Neural progenitor cell (in vitro differentiated cells): ENCODE data around the gene SLC26A2. TPM values are rescaled to one million over a fixed set of nuclear protein-coding genes. Genes with fewer than 3 reads are reported as not detected.

Source experiments
- DNase-seq: peaks from one replicate; pipeline ENCODE4 v3.0.0-alpha.2; 2016; ENCODE audit warnings: low spot score
- H2AFZ ChIP-seq: fragments of 200-600 bp; sonication (generic); replicated peaks from 2 replicates; pipeline ENCODE4 v1.6.1; 2016; ENCODE audit warnings: antibody characterized with exemption
- H3F3A ChIP-seq: fragments of 200-600 bp; sonication (generic); 2 replicates; pipeline ENCODE4 v1.6.1; 2016; ENCODE audit warnings: antibody characterized with exemption, low read depth
- H3K27ac ChIP-seq: fragments of 200-600 bp; sonication (generic); 2 replicates; pipeline ENCODE4 v1.5.1; 2016; ENCODE audit warnings: mild to moderate bottlenecking
- H3K27me3 ChIP-seq: fragments of 200-600 bp; sonication (generic); 2 replicates; pipeline ENCODE4 v1.6.1; 2016; ENCODE audit warnings: mild to moderate bottlenecking, moderate library complexity
- H3K36me3 ChIP-seq: fragments of 200-600 bp; sonication (generic); 2 replicates; pipeline ENCODE4 v1.5.1; 2016
- H3K4me1 ChIP-seq: fragments of 200-600 bp; sonication (generic); 2 replicates; pipeline ENCODE4 v1.6.1; 2016; ENCODE audit warnings: mixed run types
- H3K4me2 ChIP-seq: fragments of 200-600 bp; sonication (generic); 2 replicates; pipeline ENCODE4 v1.6.1; 2016
- H3K4me3 ChIP-seq: fragments of 200-600 bp; sonication (generic); 2 replicates; pipeline ENCODE4 v1.5.1; 2016
- H3K79me2 ChIP-seq: fragments of 200-600 bp; sonication (generic); 2 replicates; pipeline ENCODE4 v1.6.1; 2016; ENCODE audit warnings: low read depth
- H3K9ac ChIP-seq: fragments of 200-600 bp; sonication (generic); 2 replicates; pipeline ENCODE4 v1.6.1; 2016
- H3K9me3 ChIP-seq: fragments of 200-600 bp; sonication (generic); 2 replicates; pipeline ENCODE4 v1.5.1; 2016; ENCODE audit warnings: low read depth
- H4K20me1 ChIP-seq: fragments of 200-600 bp; sonication (generic); 2 replicates; pipeline ENCODE4 v1.6.1; 2016; ENCODE audit warnings: low read depth
- H3K27ac Mint-ChIP-seq: 3 replicates; pipeline ENCODE4 v1.8.0; 2021; ENCODE audit warnings: mixed read lengths
- H3K27me3 Mint-ChIP-seq: 2 replicates; pipeline ENCODE4 v1.8.0; 2022; ENCODE audit warnings: low read depth, mild to moderate bottlenecking, inconsistent platforms, moderate library complexity, mixed read lengths; ENCODE audit not compliant: insufficient read depth
- H3K36me3 Mint-ChIP-seq: 3 replicates; pipeline ENCODE4 v1.8.0; 2021; ENCODE audit warnings: mixed read lengths
- H3K4me1 Mint-ChIP-seq: 3 replicates; pipeline ENCODE4 v1.8.0; 2021; ENCODE audit warnings: mixed read lengths
- H3K4me3 Mint-ChIP-seq: 3 replicates; pipeline ENCODE4 v1.8.0; 2021; ENCODE audit warnings: mild to moderate bottlenecking, moderate library complexity, mixed read lengths
- H3K9me3 Mint-ChIP-seq: 3 replicates; pipeline ENCODE4 v1.8.0; 2020; ENCODE audit warnings: mixed read lengths
- EZH2 ChIP-seq: fragments of 200-600 bp; sonication (generic); IDR thresholded peaks from 2 replicates; pipeline ENCODE4 v1.6.1; 2017; ENCODE audit warnings: antibody characterized with exemption, mild to moderate bottlenecking, moderate library complexity
- EZH2phosphoT487 ChIP-seq: fragments of 200-600 bp; sonication (generic); IDR thresholded peaks from 2 replicates; pipeline ENCODE4 v1.6.1; 2017; ENCODE audit warnings: antibody characterized with exemption
- total RNA-seq: library from RNA; depleted of rRNA; stranded (reverse); fragments of >200 nt; gene quantifications from 2 replicates; pipeline ENCODE4 v1.2.3, GENCODE V29; 2015; ENCODE audit warnings: low replicate concordance
- TF ChIP-seq, protein P1 (sequence below): fragments of 200-600 bp; sonication (generic); IDR thresholded peaks from 2 replicates; pipeline ENCODE4 v1.5.1; 2017; ENCODE audit warnings: antibody characterized with exemption, mild to moderate bottlenecking

SLC26A2 gene
- total RNA-seq, 1 donor from 2014 or later, result 20.1 TPM

DNA sequence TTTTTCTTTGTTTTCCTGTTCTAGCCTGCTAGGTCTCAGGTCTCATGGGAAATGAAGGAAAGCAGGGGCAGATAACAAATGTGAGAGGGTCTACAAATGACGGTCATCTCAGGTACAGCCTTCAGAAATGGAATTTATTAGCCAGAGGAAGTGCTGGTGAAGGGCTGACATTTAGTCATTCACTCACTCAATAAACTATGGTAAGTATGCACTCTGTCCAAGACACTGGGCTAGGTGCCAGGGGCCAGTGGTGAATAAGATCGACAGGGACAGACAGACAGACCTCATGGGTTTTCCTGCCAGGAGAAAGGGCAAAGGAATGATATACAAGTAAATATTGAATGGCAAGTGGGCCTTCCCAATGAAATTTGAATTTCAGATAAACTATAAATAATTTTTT is 22.3 kb upstream of the SLC26A2 start:
- Mint-ChIP-seq H3K36me3 (no peaks in the 10 kb centered on the region), H3K4me1 (peaks cover 6% of the 10 kb centered on the region), H3K9me3 (no peaks in the 10 kb centered on the region), H3K27me3 (peaks cover 5% of the 10 kb centered on the region), H3K4me3 (no peak overlapping the region), H3K27ac (no peak overlapping the region)
- Histone ChIP-seq H3K36me3 (no peaks in the 10 kb centered on the region), H3K9me3 (no peaks in the 10 kb centered on the region), H3K4me2 (no peak overlapping the region), H3K4me1 (no peaks in the 10 kb centered on the region), H3K4me3 (no peak overlapping the region), H2AFZ (no peak overlapping the region), H3K27ac (no peak overlapping the region), H3K9ac (no peak overlapping the region), H3K27me3 (peaks cover 1% of the 10 kb centered on the region), H3K79me2 (no peaks in the 10 kb centered on the region), H3F3A (no peaks in the 10 kb centered on the region), H4K20me1 (no peaks in the 10 kb centered on the region)
- TF ChIP-seq EZH2phosphoT487, result no peak
- no peak for DNase-seq

DNA sequence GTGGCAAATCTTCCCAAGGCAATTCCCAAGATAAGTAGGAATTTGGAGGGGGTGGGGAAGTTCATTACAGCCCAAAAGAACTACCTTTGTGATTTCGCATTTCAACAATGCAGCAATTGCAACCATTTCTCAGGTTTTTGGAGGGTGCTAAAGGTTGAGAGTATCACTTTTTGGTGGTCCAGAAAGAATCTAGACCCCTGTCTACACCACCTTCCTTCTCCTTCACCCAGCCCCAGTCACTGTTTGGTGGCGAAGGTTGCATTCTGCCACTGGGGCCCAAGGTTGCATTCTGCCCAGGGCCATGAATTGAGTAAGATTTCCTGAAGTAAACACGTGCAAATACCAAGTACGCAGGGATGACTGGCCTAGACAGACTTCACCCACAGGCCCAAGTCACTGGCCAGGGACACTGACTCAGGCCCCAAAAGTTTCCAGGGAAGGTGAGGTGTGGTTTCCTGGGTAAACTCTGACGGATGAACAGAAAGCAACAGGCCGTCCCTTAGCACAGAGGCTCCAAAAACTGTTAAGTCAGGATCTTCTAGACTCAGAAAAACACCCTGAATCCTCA is 21.7 kb upstream of the SLC26A2 start:
- Histone ChIP-seq H3K9ac (no peak overlapping the region), H3K79me2 (no peaks in the 10 kb centered on the region), H3K36me3 (no peaks in the 10 kb centered on the region), H3K4me1 (no peaks in the 10 kb centered on the region), H3K4me3 (no peak overlapping the region), H3F3A (no peaks in the 10 kb centered on the region), H4K20me1 (no peaks in the 10 kb centered on the region), H3K9me3 (no peaks in the 10 kb centered on the region), H3K4me2 (no peak overlapping the region), H3K27ac (no peak overlapping the region), H3K27me3 (no peaks in the 10 kb centered on the region), H2AFZ (no peak overlapping the region)
- no peak for DNase-seq
- Mint-ChIP-seq H3K4me3 (no peak overlapping the region), H3K9me3 (no peaks in the 10 kb centered on the region), H3K27ac (no peak overlapping the region), H3K4me1 (peaks cover 6% of the 10 kb centered on the region), H3K27me3 (peaks cover 5% of the 10 kb centered on the region), H3K36me3 (no peaks in the 10 kb centered on the region)
- TF ChIP-seq EZH2 (no peak), EZH2phosphoT487 (no peak)
- TF ChIP-seq, protein P1, sequence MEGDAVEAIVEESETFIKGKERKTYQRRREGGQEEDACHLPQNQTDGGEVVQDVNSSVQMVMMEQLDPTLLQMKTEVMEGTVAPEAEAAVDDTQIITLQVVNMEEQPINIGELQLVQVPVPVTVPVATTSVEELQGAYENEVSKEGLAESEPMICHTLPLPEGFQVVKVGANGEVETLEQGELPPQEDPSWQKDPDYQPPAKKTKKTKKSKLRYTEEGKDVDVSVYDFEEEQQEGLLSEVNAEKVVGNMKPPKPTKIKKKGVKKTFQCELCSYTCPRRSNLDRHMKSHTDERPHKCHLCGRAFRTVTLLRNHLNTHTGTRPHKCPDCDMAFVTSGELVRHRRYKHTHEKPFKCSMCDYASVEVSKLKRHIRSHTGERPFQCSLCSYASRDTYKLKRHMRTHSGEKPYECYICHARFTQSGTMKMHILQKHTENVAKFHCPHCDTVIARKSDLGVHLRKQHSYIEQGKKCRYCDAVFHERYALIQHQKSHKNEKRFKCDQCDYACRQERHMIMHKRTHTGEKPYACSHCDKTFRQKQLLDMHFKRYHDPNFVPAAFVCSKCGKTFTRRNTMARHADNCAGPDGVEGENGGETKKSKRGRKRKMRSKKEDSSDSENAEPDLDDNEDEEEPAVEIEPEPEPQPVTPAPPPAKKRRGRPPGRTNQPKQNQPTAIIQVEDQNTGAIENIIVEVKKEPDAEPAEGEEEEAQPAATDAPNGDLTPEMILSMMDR, result no peak

DNA sequence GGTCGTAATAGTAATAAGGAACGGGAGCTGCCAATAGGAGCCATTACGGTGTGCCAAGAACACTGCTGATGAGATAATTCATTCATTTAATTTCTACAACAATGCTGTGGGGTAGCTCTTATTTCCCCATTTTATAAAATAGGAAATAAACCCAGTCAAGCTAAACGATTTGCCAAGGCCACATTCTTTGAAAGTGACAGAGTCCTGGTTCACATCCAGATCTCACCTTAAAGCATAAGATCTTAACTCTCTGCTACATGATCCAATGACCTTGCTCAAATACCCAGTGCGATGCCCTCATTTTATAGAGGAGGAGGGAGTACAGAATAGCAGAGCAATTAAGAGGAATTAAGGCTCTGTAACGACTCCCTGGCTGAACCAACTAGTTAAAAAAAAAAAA is 21.0 kb upstream of the SLC26A2 start:
- H3K9ac ChIP-seq, result no peak overlapping the region
- Mint-ChIP-seq H3K9me3 (no peaks in the 10 kb centered on the region), H3K36me3 (no peaks in the 10 kb centered on the region), H3K4me1 (peaks cover 6% of the 10 kb centered on the region), H3K27me3 (peaks cover 5% of the 10 kb centered on the region), H3K27ac (no peak overlapping the region), H3K4me3 (no peak overlapping the region)
- TF ChIP-seq EZH2phosphoT487, result no peak
- no peak for TF ChIP-seq EZH2
- TF ChIP-seq, protein P1, result no peak
- H3F3A ChIP-seq, result no peaks in the 10 kb centered on the region
- no peak for DNase-seq
- H3K4me1 ChIP-seq, result no peaks in the 10 kb centered on the region
- H3K9me3 ChIP-seq, result no peaks in the 10 kb centered on the region
- H3K4me3 ChIP-seq, result no peak overlapping the region
- H3K36me3 ChIP-seq, result no peaks in the 10 kb centered on the region
- H2AFZ ChIP-seq, result no peak overlapping the region
- H3K27me3 ChIP-seq, result no peaks in the 10 kb centered on the region
- H3K79me2 ChIP-seq, result no peaks in the 10 kb centered on the region
- no peak overlapping the region for H3K27ac ChIP-seq
- H3K4me2 ChIP-seq, result no peak overlapping the region
- H4K20me1 ChIP-seq, result no peaks in the 10 kb centered on the region

DNA sequence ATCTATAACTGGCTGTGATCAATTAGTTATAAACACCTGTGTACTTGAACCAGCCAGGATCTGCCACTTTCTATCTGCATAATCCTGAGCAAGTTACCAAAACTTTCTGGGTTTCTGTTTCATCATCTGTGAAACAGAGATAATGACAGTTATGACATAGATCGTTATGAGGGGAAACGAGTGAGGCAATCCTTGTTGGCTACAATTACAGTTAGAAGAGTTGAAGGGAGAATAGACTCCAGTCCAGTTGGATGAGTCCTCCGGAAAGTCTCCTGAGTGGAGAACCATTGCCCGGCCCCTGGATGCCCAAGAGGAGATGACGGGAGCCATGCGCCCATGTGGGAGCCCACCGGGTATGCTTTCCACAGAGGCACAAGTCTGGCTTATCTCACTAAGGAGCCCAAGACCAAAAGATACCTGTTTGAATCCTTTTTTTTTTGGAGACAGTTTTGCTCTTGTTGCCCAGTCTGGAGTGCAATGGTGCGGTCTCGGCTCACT is 20.4 kb upstream of the SLC26A2 start:
- DNase-seq, result no peak
- Histone ChIP-seq H3F3A (no peaks in the 10 kb centered on the region), H3K27ac (no peak overlapping the region), H3K4me1 (no peaks in the 10 kb centered on the region), H2AFZ (no peak overlapping the region), H3K27me3 (no peaks in the 10 kb centered on the region), H3K4me3 (no peak overlapping the region), H3K4me2 (no peak overlapping the region), H3K36me3 (no peaks in the 10 kb centered on the region), H3K9me3 (no peaks in the 10 kb centered on the region), H3K79me2 (no peaks in the 10 kb centered on the region), H4K20me1 (no peaks in the 10 kb centered on the region), H3K9ac (no peak overlapping the region)
- no peaks in the 10 kb centered on the region for H3K36me3 Mint-ChIP-seq
- no peak overlapping the region for H3K27ac Mint-ChIP-seq
- peaks cover 4% of the 10 kb centered on the region for H3K27me3 Mint-ChIP-seq
- TF ChIP-seq EZH2phosphoT487 (no peak), EZH2 (no peak)
- TF ChIP-seq, protein P1, result no peak
- H3K9me3 Mint-ChIP-seq, result no peaks in the 10 kb centered on the region
- no peak overlapping the region for H3K4me3 Mint-ChIP-seq
- H3K4me1 Mint-ChIP-seq, result peaks cover 6% of the 10 kb centered on the region
